Hepatocyte (in vitro differentiated cells): Measurements from ENCODE around the gene EFNB2. TPM values are rescaled to one million over a fixed set of nuclear protein-coding genes. Genes with fewer than 3 reads are reported as not detected.

ENCODE experiments used
- DNase-seq: peaks from one replicate; pipeline ENCODE4 v3.0.0-alpha.2; 2016; ENCODE audit warnings: low spot score
- H2AFZ ChIP-seq: fragments of 200-600 bp; sonication (generic); 2 replicates; pipeline ENCODE4 v1.6.0; 2016; ENCODE audit warnings: antibody characterized with exemption, mild to moderate bottlenecking
- H3K27ac ChIP-seq: fragments of 200-600 bp; sonication (generic); 2 replicates; pipeline ENCODE4 v1.5.1; 2016; ENCODE audit warnings: mild to moderate bottlenecking
- H3K27me3 ChIP-seq: fragments of 200-600 bp; sonication (generic); 2 replicates; pipeline ENCODE4 v1.6.1; 2016
- H3K36me3 ChIP-seq: fragments of 200-600 bp; sonication (generic); replicated peaks from 2 replicates; pipeline ENCODE4 v1.5.1; 2016; ENCODE audit warnings: low read depth; ENCODE audit not compliant: insufficient read depth
- H3K4me1 ChIP-seq: fragments of 200-600 bp; sonication (generic); 2 replicates; pipeline ENCODE4 v1.5.1; 2016; ENCODE audit warnings: mild to moderate bottlenecking, moderate library complexity; ENCODE audit not compliant: insufficient read depth
- H3K4me2 ChIP-seq: fragments of 200-600 bp; sonication (generic); 2 replicates; pipeline ENCODE4 v1.6.0; 2016
- H3K4me3 ChIP-seq: fragments of 200-600 bp; sonication (generic); 2 replicates; pipeline ENCODE4 v1.5.1; 2016; ENCODE audit warnings: mild to moderate bottlenecking
- H3K79me2 ChIP-seq: fragments of 200-600 bp; sonication (generic); 2 replicates; pipeline ENCODE4 v1.6.0; 2017; ENCODE audit warnings: mild to moderate bottlenecking
- H3K9me2 ChIP-seq: fragments of 200-600 bp; sonication (generic); replicated peaks from 2 replicates; pipeline ENCODE4 v1.6.0; 2017; ENCODE audit warnings: mild to moderate bottlenecking; ENCODE audit not compliant: insufficient read depth
- H3K9me3 ChIP-seq: fragments of 200-600 bp; sonication (generic); 2 replicates; pipeline ENCODE4 v1.5.1; 2016; ENCODE audit warnings: low read depth, mild to moderate bottlenecking
- H4K20me1 ChIP-seq: fragments of 200-600 bp; sonication (generic); 2 replicates; pipeline ENCODE4 v1.6.0; 2016; ENCODE audit warnings: mild to moderate bottlenecking; ENCODE audit not compliant: insufficient read depth, poor library complexity, severe bottlenecking
- EZH2 ChIP-seq: fragments of 200-600 bp; sonication (generic); IDR thresholded peaks from 2 replicates; pipeline ENCODE4 v1.6.1; 2016; ENCODE audit warnings: antibody characterized with exemption, mild to moderate bottlenecking, borderline replicate concordance
- EZH2phosphoT487 ChIP-seq: fragments of 200-600 bp; sonication (generic); IDR thresholded peaks from one replicate; pipeline ENCODE4 v1.6.1; 2018; ENCODE audit warnings: antibody characterized with exemption, mild to moderate bottlenecking, low read depth, moderate library complexity; ENCODE audit not compliant: unreplicated experiment, severe bottlenecking
- WGBS: methylation state at CpG from one replicate; pipeline ENCODE4 v1.1.6; 2016; ENCODE audit warnings: low lambda C conversion rate; ENCODE audit errors: missing lambda C conversion rate; 5-methylcytosine and 5-hydroxymethylcytosine counted together
- polyA plus RNA-seq: library from polyadenylated mRNA; unstranded; fragments of >200 nt; fragmentation: Nextera tagmentation; extraction: Ambion mirVana; gene quantifications from 2 replicates; pipeline ENCODE4 v1.2.1, GENCODE V29; 2016
- total RNA-seq: library from RNA; depleted of rRNA; stranded (reverse); fragments of >200 nt; gene quantifications from 2 replicates; pipeline ENCODE4 v1.2.3, GENCODE V29; 2014
- TF ChIP-seq, protein P1 (sequence below): fragments of 200-600 bp; sonication (generic); IDR thresholded peaks from 2 replicates; pipeline ENCODE4 v1.5.1; 2016; ENCODE audit warnings: antibody characterized with exemption, mild to moderate bottlenecking; ENCODE audit not compliant: poor library complexity

The EFNB2 gene
- total and polyA plus RNA-seq, 2 experiments from 2014 or later: 62.4 to 63.3 TPM

DNA sequence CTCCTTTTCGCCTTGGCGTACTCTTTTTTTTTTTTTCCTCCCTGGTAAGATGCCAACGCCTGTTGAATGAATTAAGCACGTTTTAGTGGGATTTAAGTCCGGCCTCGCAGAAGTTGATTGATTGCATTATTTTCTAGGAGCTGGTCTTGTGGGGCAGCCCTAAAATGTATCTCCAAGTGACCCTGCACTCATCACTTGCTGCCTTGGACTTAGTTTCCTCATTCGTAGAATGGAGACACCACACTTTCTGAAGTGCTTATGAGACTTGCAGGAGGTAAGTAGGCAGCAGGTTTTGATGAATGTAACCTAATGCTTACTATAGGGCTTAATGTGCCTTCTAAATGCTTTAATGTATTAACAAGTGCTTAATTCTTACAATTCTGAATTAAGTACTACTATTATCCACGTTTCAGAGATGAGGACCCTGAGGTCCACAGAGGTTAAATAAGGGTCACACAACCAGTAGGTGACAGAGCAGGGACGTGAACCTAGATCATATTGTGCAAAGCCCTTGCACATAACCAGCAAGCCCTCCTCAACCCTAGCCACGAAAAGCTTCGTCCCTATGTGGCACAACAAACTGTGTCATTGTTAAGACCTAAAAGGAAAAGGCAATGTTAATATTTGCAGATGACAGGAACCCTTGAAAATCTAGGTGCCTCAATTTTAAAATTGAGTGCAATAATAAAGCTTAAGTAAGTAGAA lies 33.0 kb upstream of the EFNB2 start:
- no peaks in the 10 kb centered on the region for H3K9me3 ChIP-seq
- H3K27me3 ChIP-seq: no peaks in the 10 kb centered on the region
- no peak for DNase-seq
- peaks cover 36% of the 10 kb centered on the region for H4K20me1 ChIP-seq
- peak overlapping the region; percentile 13 for H3K4me3 ChIP-seq
- H2AFZ ChIP-seq: peak overlapping the region; percentile 54
- WGBS: 21% methylated on average over 11 of the region's 11 CpGs
- TF ChIP-seq EZH2phosphoT487: no peak
- TF ChIP-seq, protein P1, sequence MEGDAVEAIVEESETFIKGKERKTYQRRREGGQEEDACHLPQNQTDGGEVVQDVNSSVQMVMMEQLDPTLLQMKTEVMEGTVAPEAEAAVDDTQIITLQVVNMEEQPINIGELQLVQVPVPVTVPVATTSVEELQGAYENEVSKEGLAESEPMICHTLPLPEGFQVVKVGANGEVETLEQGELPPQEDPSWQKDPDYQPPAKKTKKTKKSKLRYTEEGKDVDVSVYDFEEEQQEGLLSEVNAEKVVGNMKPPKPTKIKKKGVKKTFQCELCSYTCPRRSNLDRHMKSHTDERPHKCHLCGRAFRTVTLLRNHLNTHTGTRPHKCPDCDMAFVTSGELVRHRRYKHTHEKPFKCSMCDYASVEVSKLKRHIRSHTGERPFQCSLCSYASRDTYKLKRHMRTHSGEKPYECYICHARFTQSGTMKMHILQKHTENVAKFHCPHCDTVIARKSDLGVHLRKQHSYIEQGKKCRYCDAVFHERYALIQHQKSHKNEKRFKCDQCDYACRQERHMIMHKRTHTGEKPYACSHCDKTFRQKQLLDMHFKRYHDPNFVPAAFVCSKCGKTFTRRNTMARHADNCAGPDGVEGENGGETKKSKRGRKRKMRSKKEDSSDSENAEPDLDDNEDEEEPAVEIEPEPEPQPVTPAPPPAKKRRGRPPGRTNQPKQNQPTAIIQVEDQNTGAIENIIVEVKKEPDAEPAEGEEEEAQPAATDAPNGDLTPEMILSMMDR: no peak
- TF ChIP-seq EZH2: no peak
- H3K27ac ChIP-seq: peak overlapping the region; percentile 19
- H3K4me2 ChIP-seq: peak overlapping the region; percentile 73
- H3K4me1 ChIP-seq: peaks cover 22% of the 10 kb centered on the region
- H3K9me2 ChIP-seq: no peaks in the 10 kb centered on the region
- H3K79me2 ChIP-seq: peaks cover 44% of the 10 kb centered on the region
- no peaks in the 10 kb centered on the region for H3K36me3 ChIP-seq

GRCh38 chr13:106567474-106568298 lies 32.2 kb upstream of the EFNB2 start, which contains the start of gene ARGLU1:
Gene ARGLU1 (minus strand): TSS chr13:106568137. CDS start chr13:106567919, 218 bp downstream.
- Histone ChIP-seq H3K4me1 (peaks cover 22% of the 10 kb centered on the region), H3K4me3 (peak within 1 kb of the TSS; percentile 79), H4K20me1 (peaks cover 43% of the 10 kb centered on the region), H3K36me3 (no peaks in the 10 kb centered on the region), H3K27ac (peak within 1 kb of the TSS; percentile 97), H3K4me2 (peak within 1 kb of the TSS; percentile 86), H3K27me3 (no peaks in the 10 kb centered on the region), H3K79me2 (peaks cover 51% of the 10 kb centered on the region), H2AFZ (peak within 1 kb of the TSS; percentile 58), H3K9me3 (no peaks in the 10 kb centered on the region), H3K9me2 (no peaks in the 10 kb centered on the region)
- TF ChIP-seq EZH2phosphoT487 (no peak), EZH2 (no peak)
- TF ChIP-seq, protein P1: no peak
- peak; percentile 96 for DNase-seq
- 2% methylated on average over 87 of the region's 108 CpGs for WGBS

DNA sequence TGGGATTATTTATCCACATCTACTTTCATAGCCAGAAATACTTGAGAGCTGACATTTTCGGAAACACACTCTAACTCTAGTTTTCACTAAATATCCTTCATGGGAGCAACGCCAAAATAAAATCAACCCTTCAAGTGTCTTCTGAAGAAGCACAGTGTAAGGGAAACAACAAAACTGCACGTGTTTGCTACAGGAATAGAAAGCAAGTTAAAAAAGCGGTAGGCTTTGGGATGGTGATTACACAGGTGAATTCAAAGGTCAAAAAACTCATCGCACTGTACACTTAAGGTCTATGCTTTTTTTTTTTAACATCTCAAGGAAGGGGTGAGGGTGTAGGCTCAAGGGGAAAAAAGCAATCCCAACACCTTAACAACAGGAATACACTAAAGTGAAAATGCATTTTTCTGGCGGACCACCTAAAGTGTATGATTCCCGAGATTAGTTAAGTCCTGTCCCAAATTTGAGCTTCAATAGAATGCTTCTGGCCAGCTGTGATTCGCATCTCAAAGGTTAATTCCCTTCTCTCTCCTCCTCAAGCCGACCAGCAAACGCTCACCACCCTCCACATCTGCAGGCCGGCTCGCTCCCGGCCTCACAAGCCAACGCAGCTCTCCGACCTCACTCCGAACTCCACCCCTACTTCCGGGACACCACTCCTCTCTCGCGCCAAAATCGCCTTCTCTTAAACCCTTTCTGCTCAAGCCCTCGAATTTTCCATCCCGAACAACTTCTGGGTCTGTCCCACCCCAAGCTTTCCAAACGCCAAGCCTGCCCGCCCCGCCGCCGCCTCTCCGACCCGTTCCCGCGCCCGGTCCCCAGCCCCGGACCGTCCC lies 31.4 kb upstream of the EFNB2 start:
- Histone ChIP-seq H4K20me1 (peaks cover 51% of the 10 kb centered on the region), H3K27ac (peak overlapping the region; percentile 97), H3K4me3 (peak overlapping the region; percentile 79), H3K9me2 (no peaks in the 10 kb centered on the region), H3K79me2 (peaks cover 60% of the 10 kb centered on the region), H3K36me3 (no peaks in the 10 kb centered on the region), H2AFZ (peak overlapping the region; percentile 58), H3K9me3 (no peaks in the 10 kb centered on the region), H3K4me1 (peaks cover 27% of the 10 kb centered on the region), H3K27me3 (no peaks in the 10 kb centered on the region), H3K4me2 (peak overlapping the region; percentile 86)
- peak; percentile 70 for DNase-seq
- TF ChIP-seq EZH2 (no peak), EZH2phosphoT487 (no peak)
- TF ChIP-seq, protein P1: no peak
- WGBS: 1% methylated on average over 22 of the region's 34 CpGs
